ENCODE measurements around the gene TLK1. TPM values are rescaled to one million over a fixed set of nuclear protein-coding genes. Genes with fewer than 3 reads are reported as not detected.
A peak's percentile ranks its signal among the peaks of the same experiment; 100 is the strongest.

Gene TLK1
- total and polyA plus RNA-seq, 4 experiments from 2014 or later = 19.2 to 152 (median 95.9) TPM

GRCh38 chr2:171132086-171132485 is 28.6 kb downstream of the TLK1 start:
- Histone ChIP-seq H3K27me3 (ENCODE audit: insufficient read depth, low read length) (no peaks in the 10 kb centered on the region), H3K36me3 (ENCODE audit: insufficient read depth, low read length) (no peaks in the 10 kb centered on the region), H3K4me1 (ENCODE audit: insufficient read depth, low read length) (peaks cover 58% of the 10 kb centered on the region), H3K9me3 (ENCODE audit: control insufficient read depth in 1 of 2, low read length in 2 of 2) (no peaks in the 10 kb centered on the region), H3K4me3 (ENCODE audit: low read length in 2 of 2) (no peak overlapping the region), H3K27ac (ENCODE audit: low read depth, low read length) (no peak overlapping the region)
- H3K27me3 Mint-ChIP-seq = no peaks in the 10 kb centered on the region
- CTCF ChIA-PET (ENCODE audit: partially characterized antibody) = interaction anchor here (1.5 kb wide), 1 partner anchor 9 kb away, joined by 3 read pairs; no protein-coding TSS in a partner anchor
- peaks cover 47 to 86% (median 68%) of the 10 kb centered on the region in 4 donors for H3K4me1 Mint-ChIP-seq
- DNase-seq = no peak
- H3K4me3 Mint-ChIP-seq = peak overlapping the region in 3 of 8 donors; percentile 4 to 45 (median 11)
- H3K9me3 Mint-ChIP-seq = no peaks in the 10 kb centered on the region
- peak overlapping the region in 1 of 7 donors; percentile 40 for H3K27ac Mint-ChIP-seq
- H3K36me3 Mint-ChIP-seq = peaks cover 0 to 5% of the 10 kb centered on the region in 2 donors
- intact Hi-C loops (cut with micrococcal nuclease) = no loop called here
- POLR2A ChIA-PET (ENCODE audit: partially characterized antibody) = no interaction called here

- POLR2A ChIA-PET (ENCODE audit: partially characterized antibody) = no interaction called here
- Mint-ChIP-seq H3K4me1 (peaks cover 49 to 74% (median 64%) of the 10 kb centered on the region in 4 donors), H3K9me3 (no peaks in the 10 kb centered on the region), H3K4me3 (no peak overlapping the region), H3K27me3 (no peaks in the 10 kb centered on the region), H3K36me3 (peaks cover 0 to 3% of the 10 kb centered on the region in 2 donors), H3K27ac (no peak overlapping the region)
- H3K4me1 ChIP-seq (ENCODE audit: insufficient read depth, low read length) = peaks cover 41% of the 10 kb centered on the region
- H3K36me3 ChIP-seq (ENCODE audit: insufficient read depth, low read length) = no peaks in the 10 kb centered on the region
- H3K4me3 ChIP-seq (ENCODE audit: low read length in 2 of 2) = no peak overlapping the region
- intact Hi-C loops (cut with micrococcal nuclease) = no loop called here
- H3K27ac ChIP-seq (ENCODE audit: low read depth, low read length) = no peak overlapping the region
- no peak for DNase-seq
- CTCF ChIA-PET (ENCODE audit: partially characterized antibody) = interaction anchor here (1.1 kb wide), 1 partner anchor 9 kb away, joined by 3 read pairs; no protein-coding TSS in a partner anchor
- H3K9me3 ChIP-seq (ENCODE audit: control insufficient read depth in 1 of 2, low read length in 2 of 2) = no peaks in the 10 kb centered on the region
- H3K27me3 ChIP-seq (ENCODE audit: insufficient read depth, low read length) = no peaks in the 10 kb centered on the region
Observed at GRCh38 chr2:171128461-171128860, 32.2 kb downstream of the TLK1 start.

GRCh38 chr2:171124541-171124940 is 36.2 kb downstream of the TLK1 start:
- Mint-ChIP-seq H3K27me3 (no peaks in the 10 kb centered on the region), H3K27ac (no peak overlapping the region), H3K9me3 (no peaks in the 10 kb centered on the region), H3K36me3 (peaks cover 0 to 3% of the 10 kb centered on the region in 2 donors), H3K4me3 (no peak overlapping the region), H3K4me1 (peaks cover 42 to 72% (median 60%) of the 10 kb centered on the region in 4 donors)
- Histone ChIP-seq H3K27me3 (ENCODE audit: insufficient read depth, low read length) (no peaks in the 10 kb centered on the region), H3K36me3 (ENCODE audit: insufficient read depth, low read length) (no peaks in the 10 kb centered on the region), H3K4me3 (ENCODE audit: low read length in 2 of 2) (no peak overlapping the region), H3K9me3 (ENCODE audit: control insufficient read depth in 1 of 2, low read length in 2 of 2) (no peaks in the 10 kb centered on the region), H3K27ac (ENCODE audit: low read depth, low read length) (no peak overlapping the region), H3K4me1 (ENCODE audit: insufficient read depth, low read length) (peaks cover 44% of the 10 kb centered on the region)
- ChIA-PET CTCF (ENCODE audit: partially characterized antibody) (interaction anchor here (0.8 to 1.7 kb wide), 2 partner anchors 22 to 37 kb away, joined by 3 to 8 read pairs; no protein-coding TSS in a partner anchor), POLR2A (ENCODE audit: partially characterized antibody) (no interaction called here)
- intact Hi-C loops (cut with micrococcal nuclease) = no loop called here
- no peak for DNase-seq

GRCh38 chr2:171109571-171109970 is 51.1 kb downstream of the TLK1 start:
- H3K27me3 Mint-ChIP-seq = no peaks in the 10 kb centered on the region
- intact Hi-C loops (cut with micrococcal nuclease) = loop anchor here (5.0 kb wide), 1 partner anchor 38 kb away; no protein-coding TSS in a partner anchor
- peaks cover 26 to 30% of the 10 kb centered on the region in 2 donors for H3K36me3 Mint-ChIP-seq
- peaks cover 24% of the 10 kb centered on the region for H3K4me1 ChIP-seq (ENCODE audit: insufficient read depth, low read length)
- ChIA-PET CTCF (ENCODE audit: partially characterized antibody) (interaction anchor here (1.0 to 1.1 kb wide), 2 partner anchors 23 to 307 kb away, joined by 3 read pairs; no protein-coding TSS in a partner anchor), POLR2A (ENCODE audit: partially characterized antibody) (no interaction called here)
- H3K4me3 Mint-ChIP-seq = peak overlapping the region in 3 of 8 donors; percentile 4 to 25 (median 7)
- no peak overlapping the region for H3K27ac ChIP-seq (ENCODE audit: low read depth, low read length)
- H3K36me3 ChIP-seq (ENCODE audit: insufficient read depth, low read length) = peaks cover 4% of the 10 kb centered on the region
- no peaks in the 10 kb centered on the region for H3K9me3 ChIP-seq (ENCODE audit: control insufficient read depth in 1 of 2, low read length in 2 of 2)
- H3K9me3 Mint-ChIP-seq = peaks cover 0 to 4% (median 0%) of the 10 kb centered on the region in 8 donors
- H3K4me1 Mint-ChIP-seq = peaks cover 50 to 57% (median 53%) of the 10 kb centered on the region in 4 donors
- H3K27me3 ChIP-seq (ENCODE audit: insufficient read depth, low read length) = no peaks in the 10 kb centered on the region
- H3K4me3 ChIP-seq (ENCODE audit: low read length in 2 of 2) = no peak overlapping the region
- H3K27ac Mint-ChIP-seq = peak overlapping the region; percentile 0 to 85 (median 37)
- DNase-seq = no peak

- H3K4me3 Mint-ChIP-seq = peak overlapping the region in 1 of 8 donors; percentile 4
- Histone ChIP-seq H3K27me3 (ENCODE audit: insufficient read depth, low read length) (no peaks in the 10 kb centered on the region), H3K4me3 (ENCODE audit: low read length in 2 of 2) (no peak overlapping the region), H3K27ac (ENCODE audit: low read depth, low read length) (no peak overlapping the region), H3K36me3 (ENCODE audit: insufficient read depth, low read length) (peaks cover under 1% of the 10 kb centered on the region), H3K4me1 (ENCODE audit: insufficient read depth, low read length) (peaks cover 24% of the 10 kb centered on the region), H3K9me3 (ENCODE audit: control insufficient read depth in 1 of 2, low read length in 2 of 2) (no peaks in the 10 kb centered on the region)
- ChIA-PET POLR2A (ENCODE audit: partially characterized antibody) (no interaction called here), CTCF (ENCODE audit: partially characterized antibody) (interaction anchor here (1.0 to 1.9 kb wide), 2 partner anchors 12 to 307 kb away, joined by 3 to 4 read pairs; no protein-coding TSS in a partner anchor)
- H3K4me1 Mint-ChIP-seq = peaks cover 51 to 58% (median 56%) of the 10 kb centered on the region in 4 donors
- no peaks in the 10 kb centered on the region for H3K27me3 Mint-ChIP-seq
- DNase-seq = no peak
- H3K9me3 Mint-ChIP-seq = peaks cover 0 to 4% (median 0%) of the 10 kb centered on the region in 8 donors
- intact Hi-C loops (cut with micrococcal nuclease) = loop anchor here (5.0 kb wide), 1 partner anchor 38 kb away; no protein-coding TSS in a partner anchor
- H3K36me3 Mint-ChIP-seq = peaks cover 25 to 28% of the 10 kb centered on the region in 2 donors
- H3K27ac Mint-ChIP-seq = peak overlapping the region in 6 of 7 donors; percentile 0 to 77 (median 19)
Observed at GRCh38 chr2:171109020-171109419, 51.7 kb downstream of the TLK1 start.

- no peaks in the 10 kb centered on the region for H3K9me3 ChIP-seq (ENCODE audit: control insufficient read depth in 1 of 2, low read length in 2 of 2)
- ChIA-PET POLR2A (ENCODE audit: partially characterized antibody) (no interaction called here), CTCF (ENCODE audit: partially characterized antibody) (interaction anchor here (1.9 kb wide), 1 partner anchor 10 kb away, joined by 4 read pairs; no protein-coding TSS in a partner anchor)
- no peaks in the 10 kb centered on the region for H3K27me3 Mint-ChIP-seq
- no peaks in the 10 kb centered on the region for H3K27me3 ChIP-seq (ENCODE audit: insufficient read depth, low read length)
- H3K9me3 Mint-ChIP-seq = peaks cover 0 to 4% (median 0%) of the 10 kb centered on the region in 8 donors
- intact Hi-C loops (cut with micrococcal nuclease) = loop anchor here (5.0 kb wide), 1 partner anchor 39 kb away; no protein-coding TSS in a partner anchor
- no peak for DNase-seq
- H3K36me3 ChIP-seq (ENCODE audit: insufficient read depth, low read length) = no peaks in the 10 kb centered on the region
- peak overlapping the region in 2 of 7 donors; percentile 28 to 58 for H3K27ac Mint-ChIP-seq
- H3K4me3 ChIP-seq (ENCODE audit: low read length in 2 of 2) = no peak overlapping the region
- H3K36me3 Mint-ChIP-seq = peaks cover 26 to 30% of the 10 kb centered on the region in 2 donors
- no peak overlapping the region for H3K4me3 Mint-ChIP-seq
- peaks cover 58 to 70% (median 67%) of the 10 kb centered on the region in 4 donors for H3K4me1 Mint-ChIP-seq
- H3K4me1 ChIP-seq (ENCODE audit: insufficient read depth, low read length) = peaks cover 30% of the 10 kb centered on the region
- H3K27ac ChIP-seq (ENCODE audit: low read depth, low read length) = no peak overlapping the region
Observed at GRCh38 chr2:171107803-171108202, 52.9 kb downstream of the TLK1 start.

- H3K9me3 ChIP-seq (ENCODE audit: control insufficient read depth in 1 of 2, low read length in 2 of 2) = peaks cover 0 to 2% of the 10 kb centered on the region in 2 donors
- no peak for DNase-seq
- peaks cover 44% of the 10 kb centered on the region in 2 donors for H3K36me3 Mint-ChIP-seq
- no peak overlapping the region for H3K27ac ChIP-seq (ENCODE audit: low read depth, low read length)
- CTCF ChIA-PET (ENCODE audit: partially characterized antibody) = no interaction called here
- peak overlapping the region in 1 of 7 donors; percentile 57 for H3K27ac Mint-ChIP-seq
- H3K36me3 ChIP-seq (ENCODE audit: insufficient read depth, low read length) = no peaks in the 10 kb centered on the region
- H3K4me3 Mint-ChIP-seq = no peak overlapping the region
- H3K27me3 Mint-ChIP-seq = no peaks in the 10 kb centered on the region
- peaks cover 15% of the 10 kb centered on the region for H3K4me1 ChIP-seq (ENCODE audit: insufficient read depth, low read length)
- POLR2A ChIA-PET (ENCODE audit: partially characterized antibody) = no interaction called here
- H3K4me3 ChIP-seq (ENCODE audit: low read length in 2 of 2) = no peak overlapping the region
- no peaks in the 10 kb centered on the region for H3K27me3 ChIP-seq (ENCODE audit: insufficient read depth, low read length)
- peaks cover 48 to 70% (median 62%) of the 10 kb centered on the region in 4 donors for H3K4me1 Mint-ChIP-seq
- intact Hi-C loops (cut with micrococcal nuclease) = no loop called here
- peaks cover 0 to 19% (median 7%) of the 10 kb centered on the region in 8 donors for H3K9me3 Mint-ChIP-seq
Observed at GRCh38 chr2:171104379-171104778, 56.3 kb downstream of the TLK1 start.

Measured in CD4-positive, alpha-beta memory T cell (primary cell).